ENCODE measurements around the gene BUD31. TPM values are rescaled to one million over a fixed set of nuclear protein-coding genes. Genes with fewer than 3 reads are reported as not detected.

BUD31 gene
- total and polyA plus RNA-seq, 2 of the 13 experiments (the other 11 are each of a cell fraction or from before 2014, with no cell fraction given) = 35.1 to 79.1 TPM

GRCh38 chr7:99363286-99363685 is 45.5 kb upstream of the BUD31 start:
- intact Hi-C loops (cut with micrococcal nuclease; ENCODE audit: unreplicated experiment) = no loop called here
- peaks cover 16 to 52% of the 10 kb centered on the region in 2 experiments for H3K36me3 ChIP-seq (replicated peaks in 1 of 2; ENCODE audit: control insufficient read depth in 1 of 2, insufficient read depth in 2 of 2, low read length in 2 of 2)
- H3K9me3 ChIP-seq (ENCODE audit: low read length) = no peaks in the 10 kb centered on the region
- no peaks in the 10 kb centered on the region for H3K79me2 ChIP-seq (ENCODE audit: insufficient read depth, low read length)
- in situ Hi-C loops (cut with HindIII; ENCODE audit: extremely low pct_ligation_motif_present, low pct_unique_long_range_greater_than_20kb) = no loop called here
- 98% methylated on average over 5 of the region's 5 CpGs for WGBS (ENCODE audit: low lambda C conversion rate)
- no peak overlapping the region for H3K4me3 ChIP-seq (replicated peaks in 1 of 3; ENCODE audit: insufficient read depth in 1 of 3, low read depth in 2 of 3, low read length in 3 of 3)
- no TSS peak for BruUV-seq (replicated peaks)
- 0 out of 2 replicates have a peak, but pooled peaks cover 8% of the 10 kb centered on the region for H3K4me1 ChIP-seq (ENCODE audit: insufficient read depth, low read length)
- ChIA-PET POLR2A (no interaction called here), CTCF (ENCODE audit: low intra/inter-chr PET ratio, low total read pairs) (no interaction called here)
- no peak for ATAC-seq
- no peak overlapping the region for H2AFZ ChIP-seq (ENCODE audit: low read length)
- H3K27me3 ChIP-seq (ENCODE audit: control insufficient read depth in 1 of 2, insufficient read depth in 2 of 2, low read length in 2 of 2) = no peaks in the 10 kb centered on the region
- no peak for DNase-seq (ENCODE audit: low spot score)
- H4K20me1 ChIP-seq (ENCODE audit: insufficient read depth, low read length) = no peaks in the 10 kb centered on the region
- no peak overlapping the region for H3K27ac ChIP-seq (ENCODE audit: extremely low read length, insufficient read depth, low read length)
- no peak for FAIRE-seq
- no peak overlapping the region for H3K4me2 ChIP-seq (ENCODE audit: low read depth, low read length)
- H3K9ac ChIP-seq (ENCODE audit: insufficient read depth, low read depth, low read length) = no peak overlapping the region
- TF ChIP-seq MIER3 (CRISPR knock-in tag; IDR thresholded peaks at IDR 0.05; ENCODE audit: borderline replicate concordance) (no peak), PTBP1 (IDR thresholded peaks at IDR 0.05; ENCODE audit: low read depth, low read length, poor library complexity, severe bottlenecking) (no peak), MBD4 (IDR thresholded peaks at IDR 0.05; ENCODE audit: borderline replicate concordance, low read length) (no peak), SNAPC5 (CRISPR knock-in tag; IDR thresholded peaks at IDR 0.05; ENCODE audit: borderline replicate concordance) (no peak), POLR2AphosphoS2 (IDR thresholded peaks at IDR 0.05; ENCODE audit: low read depth, low read length) (no peak), ZNF318 (CRISPR knock-in tag; IDR thresholded peaks at IDR 0.05) (no peak), ZBTB21 (CRISPR knock-in tag; IDR thresholded peaks at IDR 0.05) (no peak), ZUFSP (CRISPR knock-in tag; IDR thresholded peaks at IDR 0.05; ENCODE audit: borderline replicate concordance) (no peak), MED13 (CRISPR knock-in tag; IDR thresholded peaks at IDR 0.05) (no peak), RXRB (CRISPR knock-in tag; IDR thresholded peaks at IDR 0.05; ENCODE audit: borderline replicate concordance) (no peak), ZNF207 (IDR thresholded peaks at IDR 0.05; ENCODE audit: borderline replicate concordance) (no peak), ZNF792 (CRISPR knock-in tag; IDR thresholded peaks at IDR 0.05) (no peak), SRSF1 (optimal IDR thresholded peaks at IDR 0.05; ENCODE audit: low read depth, low read length) (no peak)
- TF ChIP-seq, protein P1, sequence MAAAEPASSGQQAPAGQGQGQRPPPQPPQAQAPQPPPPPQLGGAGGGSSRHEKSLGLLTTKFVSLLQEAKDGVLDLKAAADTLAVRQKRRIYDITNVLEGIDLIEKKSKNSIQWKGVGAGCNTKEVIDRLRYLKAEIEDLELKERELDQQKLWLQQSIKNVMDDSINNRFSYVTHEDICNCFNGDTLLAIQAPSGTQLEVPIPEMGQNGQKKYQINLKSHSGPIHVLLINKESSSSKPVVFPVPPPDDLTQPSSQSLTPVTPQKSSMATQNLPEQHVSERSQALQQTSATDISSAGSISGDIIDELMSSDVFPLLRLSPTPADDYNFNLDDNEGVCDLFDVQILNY (CRISPR knock-in tag; conservative IDR thresholded peaks at IDR 0.05) = no peak
- TF ChIP-seq, protein P2, sequence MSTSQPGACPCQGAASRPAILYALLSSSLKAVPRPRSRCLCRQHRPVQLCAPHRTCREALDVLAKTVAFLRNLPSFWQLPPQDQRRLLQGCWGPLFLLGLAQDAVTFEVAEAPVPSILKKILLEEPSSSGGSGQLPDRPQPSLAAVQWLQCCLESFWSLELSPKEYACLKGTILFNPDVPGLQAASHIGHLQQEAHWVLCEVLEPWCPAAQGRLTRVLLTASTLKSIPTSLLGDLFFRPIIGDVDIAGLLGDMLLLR (CRISPR knock-in tag; IDR thresholded peaks at IDR 0.05) = no peak

Measured in HepG2 (cell line).